Measurements from ENCODE around the gene NCOR1. TPM values are rescaled to one million over a fixed set of nuclear protein-coding genes. Genes with fewer than 3 reads are reported as not detected.

NCOR1 gene
- total and polyA plus RNA-seq, 9 of the 15 experiments (the other 6 are each of a cell fraction or from before 2014, with no cell fraction given): 20.2 to 66.5 (median 50.9) TPM

DNA sequence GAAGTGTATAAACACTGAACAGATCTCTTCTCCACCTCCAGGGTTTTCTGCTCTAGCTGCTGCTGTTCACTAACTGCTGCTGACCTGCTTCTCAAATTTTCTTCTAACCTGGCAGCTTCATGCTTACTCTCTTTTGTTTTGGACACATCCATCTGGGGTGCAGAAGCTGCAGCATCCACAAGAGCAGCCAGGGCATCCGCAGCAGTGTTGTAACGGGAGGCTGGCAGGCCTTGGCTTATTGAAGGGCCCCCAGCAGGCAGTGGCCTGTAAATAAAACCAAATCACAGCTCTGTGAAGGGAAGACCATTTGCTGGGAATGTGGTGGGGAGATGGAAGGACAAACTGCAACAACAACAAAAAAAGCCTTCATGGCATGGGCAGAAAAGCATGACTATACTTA is 153.7 kb downstream of the NCOR1 start:
- POLR2A ChIA-PET: no interaction called here
- H3K79me2 ChIP-seq (ENCODE audit: control insufficient read depth, insufficient read depth, low read length): no peaks in the 10 kb centered on the region
- TF ChIP-seq ZKSCAN1 (IDR thresholded peaks at IDR 0.05; ENCODE audit: low read depth, low read length) (no peak), NR2C2 (CRISPR knock-in tag; IDR thresholded peaks at IDR 0.05) (no peak), NR2C2 (tag; IDR thresholded peaks at IDR 0.05) (no peak), ETS2 (tag; IDR thresholded peaks at IDR 0.05; ENCODE audit: borderline replicate concordance, poor library complexity, severe bottlenecking) (no peak), ZNF316 (IDR thresholded peaks at IDR 0.05) (no peak), HBP1 (CRISPR knock-in tag; IDR thresholded peaks at IDR 0.05) (no peak), NBN (IDR thresholded peaks at IDR 0.05; ENCODE audit: low read depth) (no peak), NCOA6 (IDR thresholded peaks at IDR 0.05) (no peak), ZNF311 (CRISPR knock-in tag; IDR thresholded peaks at IDR 0.05) (no peak), RAD21 (CRISPR knock-in tag; conservative IDR thresholded peaks at IDR 0.05 in 1 of 2, IDR thresholded peaks at IDR 0.05 in 1 of 2) (no peak), ATF1 (CRISPR knock-in tag; IDR thresholded peaks at IDR 0.05) (no peak), ATF1 (tag; IDR thresholded peaks at IDR 0.05) (no peak)
- TF ChIP-seq, protein P1, sequence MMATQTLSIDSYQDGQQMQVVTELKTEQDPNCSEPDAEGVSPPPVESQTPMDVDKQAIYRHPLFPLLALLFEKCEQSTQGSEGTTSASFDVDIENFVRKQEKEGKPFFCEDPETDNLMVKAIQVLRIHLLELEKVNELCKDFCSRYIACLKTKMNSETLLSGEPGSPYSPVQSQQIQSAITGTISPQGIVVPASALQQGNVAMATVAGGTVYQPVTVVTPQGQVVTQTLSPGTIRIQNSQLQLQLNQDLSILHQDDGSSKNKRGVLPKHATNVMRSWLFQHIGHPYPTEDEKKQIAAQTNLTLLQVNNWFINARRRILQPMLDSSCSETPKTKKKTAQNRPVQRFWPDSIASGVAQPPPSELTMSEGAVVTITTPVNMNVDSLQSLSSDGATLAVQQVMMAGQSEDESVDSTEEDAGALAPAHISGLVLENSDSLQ (IDR thresholded peaks at IDR 0.05): no peak
- TF ChIP-seq, protein P2, sequence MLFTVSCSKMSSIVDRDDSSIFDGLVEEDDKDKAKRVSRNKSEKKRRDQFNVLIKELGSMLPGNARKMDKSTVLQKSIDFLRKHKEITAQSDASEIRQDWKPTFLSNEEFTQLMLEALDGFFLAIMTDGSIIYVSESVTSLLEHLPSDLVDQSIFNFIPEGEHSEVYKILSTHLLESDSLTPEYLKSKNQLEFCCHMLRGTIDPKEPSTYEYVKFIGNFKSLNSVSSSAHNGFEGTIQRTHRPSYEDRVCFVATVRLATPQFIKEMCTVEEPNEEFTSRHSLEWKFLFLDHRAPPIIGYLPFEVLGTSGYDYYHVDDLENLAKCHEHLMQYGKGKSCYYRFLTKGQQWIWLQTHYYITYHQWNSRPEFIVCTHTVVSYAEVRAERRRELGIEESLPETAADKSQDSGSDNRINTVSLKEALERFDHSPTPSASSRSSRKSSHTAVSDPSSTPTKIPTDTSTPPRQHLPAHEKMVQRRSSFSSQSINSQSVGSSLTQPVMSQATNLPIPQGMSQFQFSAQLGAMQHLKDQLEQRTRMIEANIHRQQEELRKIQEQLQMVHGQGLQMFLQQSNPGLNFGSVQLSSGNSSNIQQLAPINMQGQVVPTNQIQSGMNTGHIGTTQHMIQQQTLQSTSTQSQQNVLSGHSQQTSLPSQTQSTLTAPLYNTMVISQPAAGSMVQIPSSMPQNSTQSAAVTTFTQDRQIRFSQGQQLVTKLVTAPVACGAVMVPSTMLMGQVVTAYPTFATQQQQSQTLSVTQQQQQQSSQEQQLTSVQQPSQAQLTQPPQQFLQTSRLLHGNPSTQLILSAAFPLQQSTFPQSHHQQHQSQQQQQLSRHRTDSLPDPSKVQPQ (CRISPR knock-in tag; IDR thresholded peaks at IDR 0.05; ENCODE audit: borderline replicate concordance): no peak
- in situ Hi-C loops (cut with MboI) (no loop called here), intact Hi-C loops (cut with micrococcal nuclease) (no loop called here)
- H2AFZ ChIP-seq (ENCODE audit: low read depth, low read length): no peak overlapping the region
- peaks cover 83% of the 10 kb centered on the region for H3K36me3 ChIP-seq (ENCODE audit: control insufficient read depth, insufficient read depth, low read length)
- no peak for FAIRE-seq
- no peaks in the 10 kb centered on the region for H3K9me3 ChIP-seq (replicated peaks; ENCODE audit: control insufficient read depth, insufficient read depth, low read depth, low read length)
- ATAC-seq: no peak
- H3K4me3 ChIP-seq: no peak overlapping the region
- no TSS peak for BruUV-seq (replicated peaks)
- CTCF ChIA-PET (ENCODE audit: low intra/inter-chr PET ratio): no interaction called here
- no peak overlapping the region for H3K9ac ChIP-seq (ENCODE audit: insufficient read depth in 1 of 2, low read depth in 2 of 2, low read length in 2 of 2)
- WGBS (ENCODE audit: insufficient coverage, low coverage, missing lambda C conversion rate): 90% methylated on average over 2 of the region's 2 CpGs
- H3K4me2 ChIP-seq (ENCODE audit: insufficient read depth, low read length): no peak overlapping the region
- no peaks in the 10 kb centered on the region for H3K27me3 ChIP-seq (ENCODE audit: control insufficient read depth in 2 of 2, insufficient read depth in 2 of 2, low read length in 2 of 2)
- H3K27ac ChIP-seq (ENCODE audit: extremely low read depth, low read depth, low read length): no peak overlapping the region
- no peaks in the 10 kb centered on the region for H3K4me1 ChIP-seq (replicated peaks in 1 of 2; ENCODE audit: control insufficient read depth in 2 of 2, insufficient read depth in 2 of 2, low read length in 2 of 2)
- H3K9me1 ChIP-seq (ENCODE audit: control insufficient read depth, insufficient read depth, low read length): no peaks in the 10 kb centered on the region
- DNase-seq (ENCODE audit: extremely low read depth in 1 of 4, low spot score in 3 of 4): no peak
- no peaks in the 10 kb centered on the region for H4K20me1 ChIP-seq (replicated peaks; ENCODE audit: control insufficient read depth, insufficient read depth, low read length)
